ENCODE results near the gene ACSL6. TPM values are rescaled to one million over a fixed set of nuclear protein-coding genes. Genes with fewer than 3 reads are reported as not detected.

The ACSL6 gene
- total RNA-seq, 1 experiment from 2014 or later, result 1.4 TPM

DNA sequence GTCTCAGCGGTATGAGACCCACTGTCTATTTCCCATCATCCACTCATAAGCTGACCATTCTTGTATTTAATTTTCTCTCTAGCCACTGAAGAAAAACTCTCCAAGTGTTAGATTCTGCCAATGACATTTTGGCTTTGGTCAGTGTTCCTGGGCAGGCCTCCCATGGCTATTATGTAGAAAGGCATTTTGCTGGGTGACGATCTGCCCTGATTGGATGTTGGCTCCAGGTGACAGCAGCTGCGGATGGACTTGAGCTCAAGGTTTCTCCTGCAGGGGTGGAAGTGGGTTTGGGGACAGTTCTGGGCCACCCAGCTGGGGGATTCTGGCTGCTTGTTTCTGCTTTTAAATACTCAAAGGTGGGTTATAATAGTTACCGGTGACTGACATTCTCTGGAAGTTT, 31.6 kb downstream of the ACSL6 start:
- no peaks in the 10 kb centered on the region for H3K9me3 Mint-ChIP-seq (ENCODE audit: unreplicated experiment)
- 0 out of 2 replicates have a peak, but pooled peaks cover under 1% of the 10 kb centered on the region for H3K27me3 ChIP-seq (replicated peaks; ENCODE audit: control insufficient read depth, insufficient read depth, low read length)
- peaks cover 10% of the 10 kb centered on the region for H3K27me3 Mint-ChIP-seq (ENCODE audit: insufficient read depth, unreplicated experiment)
- BruUV-seq (replicated peaks), result no TSS peak
- H3K4me3 Mint-ChIP-seq (ENCODE audit: unreplicated experiment), result no peak overlapping the region
- H3K36me3 Mint-ChIP-seq (ENCODE audit: insufficient read depth, unreplicated experiment), result no peaks in the 10 kb centered on the region
- peak in 1 of 2 experiments; percentile 5 for DNase-seq
- TF ChIP-seq CTCF (IDR thresholded peaks at IDR 0.05; ENCODE audit: insufficient read depth in 1 of 2, low read depth in 1 of 2, low read length in 1 of 2, severe bottlenecking in 1 of 2, unreplicated experiment in 1 of 2), result no peak
- intact Hi-C loops (cut with micrococcal nuclease; ENCODE audit: unreplicated experiment), result no loop called here
- peaks cover 4% of the 10 kb centered on the region for H3K4me1 Mint-ChIP-seq (ENCODE audit: low read depth, unreplicated experiment)
- H3K27ac Mint-ChIP-seq (ENCODE audit: unreplicated experiment), result no peak overlapping the region
- POLR2A ChIA-PET, result no interaction called here
- no peaks in the 10 kb centered on the region for H3K36me3 ChIP-seq (ENCODE audit: control insufficient read depth, insufficient read depth, low read length)
- CTCF ChIA-PET, result no interaction called here
- H3K4me1 ChIP-seq, result 0 out of 2 replicates have a peak, but pooled peaks cover 1% of the 10 kb centered on the region
- no peaks in the 10 kb centered on the region for H3K9me3 ChIP-seq
- H3K4me3 ChIP-seq (ENCODE audit: low read depth, low read length), result no peak overlapping the region

DNA sequence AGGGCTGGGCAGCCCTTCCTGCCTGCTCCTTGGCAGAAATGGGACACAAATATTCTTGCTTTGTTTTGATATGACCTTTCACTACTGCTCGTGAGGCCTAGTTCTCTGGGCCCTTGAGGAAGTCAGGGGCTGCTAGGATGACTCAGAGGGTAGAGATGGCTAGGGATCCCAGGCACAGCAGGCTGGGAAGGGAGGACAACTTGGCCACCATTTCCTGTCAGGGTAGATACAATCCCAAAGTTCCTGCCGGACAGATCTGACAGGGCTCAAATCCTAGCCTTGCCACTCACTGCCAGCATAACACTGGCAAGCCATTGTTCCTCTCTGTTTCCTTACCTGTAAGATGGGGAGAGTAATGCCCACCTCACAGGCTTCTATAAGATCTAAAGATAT, 34.2 kb downstream of the ACSL6 start:
- 0 out of 2 replicates have a peak, but pooled peaks cover 3% of the 10 kb centered on the region for H3K4me1 ChIP-seq
- Mint-ChIP-seq H3K27me3 (ENCODE audit: insufficient read depth, unreplicated experiment) (peaks cover 7% of the 10 kb centered on the region), H3K36me3 (ENCODE audit: insufficient read depth, unreplicated experiment) (no peaks in the 10 kb centered on the region), H3K4me1 (ENCODE audit: low read depth, unreplicated experiment) (peaks cover 7% of the 10 kb centered on the region), H3K4me3 (ENCODE audit: unreplicated experiment) (no peak overlapping the region), H3K27ac (ENCODE audit: unreplicated experiment) (no peak overlapping the region), H3K9me3 (ENCODE audit: unreplicated experiment) (no peaks in the 10 kb centered on the region)
- TF ChIP-seq CTCF (IDR thresholded peaks at IDR 0.05; ENCODE audit: insufficient read depth in 1 of 2, low read depth in 1 of 2, low read length in 1 of 2, severe bottlenecking in 1 of 2, unreplicated experiment in 1 of 2), result no peak
- DNase-seq, result no peak
- no peaks in the 10 kb centered on the region for H3K36me3 ChIP-seq (ENCODE audit: control insufficient read depth, insufficient read depth, low read length)
- ChIA-PET CTCF (no interaction called here), POLR2A (no interaction called here)
- intact Hi-C loops (cut with micrococcal nuclease; ENCODE audit: unreplicated experiment), result no loop called here
- no peaks in the 10 kb centered on the region for H3K9me3 ChIP-seq
- H3K4me3 ChIP-seq (ENCODE audit: low read depth, low read length), result no peak overlapping the region
- H3K27me3 ChIP-seq (replicated peaks; ENCODE audit: control insufficient read depth, insufficient read depth, low read length), result no peaks in the 10 kb centered on the region
- BruUV-seq (replicated peaks), result no TSS peak

DNA sequence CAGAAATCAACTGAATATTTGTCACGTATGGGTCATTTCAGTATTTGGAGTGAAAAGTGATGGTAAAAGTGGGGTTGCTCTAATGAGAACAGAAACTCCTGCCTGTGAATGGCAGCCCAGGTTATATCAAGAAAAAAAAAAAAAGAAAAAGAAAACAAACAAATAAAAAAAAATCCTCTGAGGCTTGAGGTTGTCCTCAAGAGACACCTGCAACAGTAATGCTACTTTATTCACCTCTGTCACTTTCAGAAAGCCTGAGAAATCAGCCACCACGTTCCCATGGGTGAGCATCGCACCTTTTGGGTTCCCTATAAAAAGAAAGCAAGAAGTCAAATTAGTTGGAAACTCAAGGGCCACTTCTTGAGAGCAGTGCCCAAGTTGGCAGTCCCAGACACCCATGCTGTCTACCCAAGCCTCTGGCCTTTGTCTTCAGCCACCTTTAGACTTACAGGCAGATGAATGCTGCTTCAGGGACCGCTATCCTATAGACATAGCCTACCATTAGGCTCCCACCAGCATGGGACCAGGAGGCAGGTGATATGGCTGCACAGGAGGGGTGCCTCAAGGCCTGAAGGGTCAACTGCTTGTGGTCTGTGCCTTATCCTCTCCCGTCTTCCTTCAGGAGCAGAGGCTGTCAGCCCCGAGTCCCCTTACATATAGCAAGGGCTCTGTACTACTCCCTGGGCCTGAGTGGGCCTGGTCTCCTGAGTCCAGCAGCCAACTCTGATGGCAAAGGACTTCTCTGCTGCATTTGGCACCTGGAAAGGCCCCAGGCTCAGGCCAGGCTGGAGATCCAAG, 34.8 kb downstream of the ACSL6 start:
- CTCF ChIA-PET, result no interaction called here
- TF ChIP-seq CTCF (IDR thresholded peaks at IDR 0.05; ENCODE audit: insufficient read depth in 1 of 2, low read depth in 1 of 2, low read length in 1 of 2, severe bottlenecking in 1 of 2, unreplicated experiment in 1 of 2), result no peak
- DNase-seq, result no peak
- H3K4me1 Mint-ChIP-seq (ENCODE audit: low read depth, unreplicated experiment), result peaks cover 7% of the 10 kb centered on the region
- H3K4me1 ChIP-seq, result 0 out of 2 replicates have a peak, but pooled peaks cover 3% of the 10 kb centered on the region
- no peaks in the 10 kb centered on the region for H3K9me3 Mint-ChIP-seq (ENCODE audit: unreplicated experiment)
- BruUV-seq (replicated peaks), result no TSS peak
- no peaks in the 10 kb centered on the region for H3K9me3 ChIP-seq
- H3K27me3 ChIP-seq (replicated peaks; ENCODE audit: control insufficient read depth, insufficient read depth, low read length), result no peaks in the 10 kb centered on the region
- H3K4me3 Mint-ChIP-seq (ENCODE audit: unreplicated experiment), result no peak overlapping the region
- H3K36me3 Mint-ChIP-seq (ENCODE audit: insufficient read depth, unreplicated experiment), result no peaks in the 10 kb centered on the region
- H3K4me3 ChIP-seq (ENCODE audit: low read depth, low read length), result no peak overlapping the region
- no peaks in the 10 kb centered on the region for H3K36me3 ChIP-seq (ENCODE audit: control insufficient read depth, insufficient read depth, low read length)
- H3K27ac Mint-ChIP-seq (ENCODE audit: unreplicated experiment), result no peak overlapping the region
- intact Hi-C loops (cut with micrococcal nuclease; ENCODE audit: unreplicated experiment), result no loop called here
- peaks cover 7% of the 10 kb centered on the region for H3K27me3 Mint-ChIP-seq (ENCODE audit: insufficient read depth, unreplicated experiment)
- POLR2A ChIA-PET, result no interaction called here
